Stomach (tissue), 9 donors: ENCODE measurements around the gene WDR64. TPM values are rescaled to one million over a fixed set of nuclear protein-coding genes. Genes with fewer than 3 reads are reported as not detected.

Experiments
- DNase-seq, 2 donors: peaks; one replicate each; pipeline versions ENCODE4 v3.0.0 to v3.0.0-alpha.2; 2013 to 2019
- H3K27ac ChIP-seq, 5 donors: fragments of 200-600 bp in 4 of 5; sonication (generic) in 4 of 5; one replicate each; pipeline ENCODE4 v1.5.1; 2013 to 2019; ENCODE audit warnings: mild to moderate bottlenecking in 1 of 5, moderate library complexity in 1 of 5
- H3K27me3 ChIP-seq, 3 donors: fragments of 200-600 bp; sonication (generic); one replicate each; pipeline ENCODE4 v1.5.1; 2017 to 2019; ENCODE audit warnings: mixed run types in 1 of 3
- H3K36me3 ChIP-seq, 4 donors: fragments of 200-600 bp; sonication (generic); 1 replicate in 3 of 4; 2 replicates in 1 of 4; pipeline ENCODE4 v1.5.1; 2016 to 2019
- H3K4me1 ChIP-seq, 4 donors: fragments of 200-600 bp; sonication (generic); one replicate each; pipeline ENCODE4 v1.5.1; 2016 to 2019
- H3K4me3 ChIP-seq, 4 donors: fragments of 200-600 bp; sonication (generic) in 3 of 4; one replicate each; pipeline ENCODE4 v1.5.1; 2016 to 2019; ENCODE audit warnings: mild to moderate bottlenecking in 1 of 4
- H3K9me3 ChIP-seq, 4 donors: fragments of 200-600 bp; sonication (generic); one replicate each; pipeline ENCODE4 v1.5.1; 2016 to 2019
- CTCF ChIP-seq, 7 experiments: fragments of 450-650 bp in 4 of 7; fragments of 200-600 bp in 3 of 7; sonication (generic) in 3 of 7; IDR thresholded peaks; one replicate each; pipeline ENCODE4 v1.5.1; 2016 to 2019; ENCODE audit warnings: antibody characterized with exemption in 7 of 7, control low read depth in 2 of 7, mild to moderate bottlenecking in 1 of 7
- EP300 ChIP-seq: sonication (generic); formaldehyde crosslinking; IDR thresholded peaks from one replicate; pipeline ENCODE4 v1.6.1; 2017; ENCODE audit warnings: antibody characterized with exemption
- POLR2A ChIP-seq, 4 donors: fragments of 450-650 bp; IDR thresholded peaks; one replicate each; pipeline ENCODE4 v1.6.1; 2016; ENCODE audit warnings: antibody characterized with exemption in 4 of 4, control low read depth in 2 of 4, mild to moderate bottlenecking in 1 of 4, moderate library complexity in 1 of 4
- POLR2AphosphoS5 ChIP-seq, 3 donors: sonication (generic); formaldehyde crosslinking; IDR thresholded peaks; one replicate each; pipeline ENCODE4 v1.6.1; 2016; ENCODE audit warnings: antibody characterized with exemption in 3 of 3
- WGBS, 5 donors: extraction: QIAGEN DNeasy Blood & Tissue Kit in 3 of 5; methylation state at CpG; one replicate each; pipeline versions ENCODE4 v1.1.5 to v1.1.7; 2013 to 2018; 5-methylcytosine and 5-hydroxymethylcytosine counted together
- intact Hi-C: fragments of 100-400 bp; cut with DNase I; formaldehyde crosslinking; loops from one replicate; pipeline ENCODE4 v1.15.1; 2023; ENCODE audit warnings: low total_unique reads
- polyA plus RNA-seq, 3 donors: library from polyadenylated mRNA; stranded (reverse); fragments of 200-250 nt; gene quantifications; one replicate each; pipeline ENCODE4 v1.2.3, GENCODE V29; 2013
- total RNA-seq, 5 donors: library from RNA; depleted of rRNA; stranded (reverse); fragments of >200 nt; gene quantifications; one replicate each; pipeline versions ENCODE4 v1.1.0 to v1.2.3, GENCODE V29; 2014 to 2016
- donor health status: healthy with polysubstance abuse.
- donor health status: Bipolar disorder and iron deficiency.
- donor health status: healthy.

The WDR64 gene
- total and polyA plus RNA-seq, 8 donors = 0.61 TPM; not detected in 7

- Histone ChIP-seq H3K9me3 (no peaks in the 10 kb centered on the region), H3K27ac (no peak overlapping the region), H3K4me3 (no peak overlapping the region), H3K4me1 (peaks cover 0 to 14% (median 7%) of the 10 kb centered on the region in 4 donors), H3K27me3 (no peaks in the 10 kb centered on the region), H3K36me3 (no peaks in the 10 kb centered on the region)
- intact Hi-C loops = no loop called here
- TF ChIP-seq POLR2AphosphoS5 (IDR thresholded peaks at IDR 0.05) (no peak), EP300 (no peak), CTCF (IDR thresholded peaks at IDR 0.05) (no peak), POLR2A (IDR thresholded peaks at IDR 0.05) (no peak)
- WGBS, 5 donors = 87 to 100% (median 95%) methylated on average over 2 of the region's 2 CpGs
- no peak for DNase-seq
These were observed 7.8 kb upstream of the WDR64 start for GRCh38 chr1:241644259-241644658.

GRCh38 chr1:241645199-241645598 is 6.9 kb upstream of the WDR64 start:
- intact Hi-C loops = no loop called here
- 59 to 80% (median 67%) methylated on average over 4 of the region's 4 CpGs for WGBS, 5 donors
- no peak for DNase-seq

GRCh38 chr1:241646201-241646600 is 5.9 kb upstream of the WDR64 start:
- DNase-seq = no peak
- no peak for TF ChIP-seq POLR2A (IDR thresholded peaks at IDR 0.05)
- TF ChIP-seq POLR2AphosphoS5 (IDR thresholded peaks at IDR 0.05) = no peak
- no peak for TF ChIP-seq CTCF (IDR thresholded peaks at IDR 0.05)
- TF ChIP-seq EP300 = no peak
- Histone ChIP-seq H3K27me3 (no peaks in the 10 kb centered on the region), H3K4me1 (peaks cover 0 to 3% (median under 1%) of the 10 kb centered on the region in 4 donors), H3K27ac (no peak overlapping the region), H3K9me3 (no peaks in the 10 kb centered on the region), H3K36me3 (no peaks in the 10 kb centered on the region), H3K4me3 (no peak overlapping the region)
- 64 to 78% (median 70%) methylated on average over 7 of the region's 7 CpGs for WGBS, 5 donors
- intact Hi-C loops = no loop called here

More at GRCh38 chr1:241645199-241645598, 6.9 kb upstream of the WDR64 start:
- Histone ChIP-seq H3K4me1 (peaks cover 0 to 11% (median 7%) of the 10 kb centered on the region in 4 donors), H3K4me3 (no peak overlapping the region), H3K36me3 (no peaks in the 10 kb centered on the region), H3K27ac (no peak overlapping the region), H3K9me3 (no peaks in the 10 kb centered on the region), H3K27me3 (no peaks in the 10 kb centered on the region)
- TF ChIP-seq EP300 (no peak), CTCF (IDR thresholded peaks at IDR 0.05) (no peak), POLR2A (IDR thresholded peaks at IDR 0.05) (no peak), POLR2AphosphoS5 (IDR thresholded peaks at IDR 0.05) (no peak)

DNA sequence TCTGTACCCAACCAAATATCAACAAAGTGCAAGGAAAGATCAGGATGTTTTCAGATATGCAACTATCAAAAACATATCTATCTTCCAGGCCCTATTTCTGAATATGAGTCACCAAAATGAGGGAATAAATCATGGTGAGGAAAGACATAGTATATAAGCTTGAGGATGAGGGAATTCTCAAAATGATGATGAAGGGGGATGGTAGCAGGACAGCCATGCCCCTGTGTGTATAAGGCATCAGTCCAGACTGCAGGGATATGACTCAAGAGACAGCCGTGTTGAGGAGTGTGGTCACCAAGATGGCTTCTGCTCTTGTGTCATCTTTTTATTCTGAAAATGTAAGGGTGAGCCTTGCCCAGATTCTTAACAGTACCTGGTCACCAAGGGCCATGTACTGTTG is 4.4 kb upstream of the WDR64 start:
- no peaks in the 10 kb centered on the region for H3K27me3 ChIP-seq
- intact Hi-C loops = no loop called here
- 67 to 95% (median 89%) methylated on average over 1 of the region's 1 CpG for WGBS, 5 donors
- H3K4me1 ChIP-seq = no peaks in the 10 kb centered on the region
- no peaks in the 10 kb centered on the region for H3K36me3 ChIP-seq
- H3K4me3 ChIP-seq = no peak overlapping the region
- no peak for DNase-seq
- no peaks in the 10 kb centered on the region for H3K9me3 ChIP-seq
- TF ChIP-seq EP300 (no peak), POLR2AphosphoS5 (IDR thresholded peaks at IDR 0.05) (no peak), POLR2A (IDR thresholded peaks at IDR 0.05) (no peak), CTCF (IDR thresholded peaks at IDR 0.05) (no peak)
- H3K27ac ChIP-seq = no peak overlapping the region
